Kidney tubule cell (primary cell): ENCODE results near the gene PFKFB4.
A peak's percentile ranks its signal among the peaks of the same experiment; 100 is the strongest.
"Not testable (repeated sequence)": the region's sequence is repeated elsewhere in the genome, so short reads cannot be mapped to it uniquely, and the experiment has no call there.

ENCODE experiments used
- DNase-seq: peaks from one replicate; pipeline ENCODE4 v3.0.0-alpha.2; 2018; ENCODE audit warnings: low spot score

Gene PFKFB4

DNA sequence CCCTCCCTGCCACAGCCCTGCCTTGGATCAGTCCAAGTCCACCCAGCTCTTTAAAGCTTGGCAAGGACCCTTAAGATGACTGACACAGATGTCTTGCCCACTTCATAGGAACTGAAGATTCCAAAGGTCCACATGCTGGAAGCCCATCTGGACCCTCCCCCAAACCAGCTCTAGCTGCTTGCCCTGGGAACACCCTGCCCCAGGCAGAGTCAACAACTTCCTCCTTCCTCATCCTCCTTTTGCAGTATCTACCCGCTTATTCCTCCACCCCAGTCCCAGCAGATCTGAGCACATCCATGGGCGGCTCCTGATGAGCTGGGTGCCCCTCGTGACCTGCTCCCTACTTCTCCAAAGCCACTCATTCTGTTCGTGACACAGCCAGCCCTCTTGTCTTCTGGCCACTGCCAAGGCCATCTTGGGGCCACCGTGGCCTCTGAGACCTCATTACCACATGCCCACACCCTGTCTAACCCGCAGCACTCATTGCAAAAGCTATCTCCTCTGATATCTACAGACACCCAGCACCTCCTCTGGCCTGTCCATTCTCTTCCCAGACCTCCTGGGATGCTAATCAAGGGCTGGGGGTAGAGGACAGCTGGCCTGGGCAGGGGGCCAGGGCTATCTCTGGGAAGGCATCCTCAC, 2.0 kb upstream of the PFKFB4 start:
- no peak for DNase-seq

DNA sequence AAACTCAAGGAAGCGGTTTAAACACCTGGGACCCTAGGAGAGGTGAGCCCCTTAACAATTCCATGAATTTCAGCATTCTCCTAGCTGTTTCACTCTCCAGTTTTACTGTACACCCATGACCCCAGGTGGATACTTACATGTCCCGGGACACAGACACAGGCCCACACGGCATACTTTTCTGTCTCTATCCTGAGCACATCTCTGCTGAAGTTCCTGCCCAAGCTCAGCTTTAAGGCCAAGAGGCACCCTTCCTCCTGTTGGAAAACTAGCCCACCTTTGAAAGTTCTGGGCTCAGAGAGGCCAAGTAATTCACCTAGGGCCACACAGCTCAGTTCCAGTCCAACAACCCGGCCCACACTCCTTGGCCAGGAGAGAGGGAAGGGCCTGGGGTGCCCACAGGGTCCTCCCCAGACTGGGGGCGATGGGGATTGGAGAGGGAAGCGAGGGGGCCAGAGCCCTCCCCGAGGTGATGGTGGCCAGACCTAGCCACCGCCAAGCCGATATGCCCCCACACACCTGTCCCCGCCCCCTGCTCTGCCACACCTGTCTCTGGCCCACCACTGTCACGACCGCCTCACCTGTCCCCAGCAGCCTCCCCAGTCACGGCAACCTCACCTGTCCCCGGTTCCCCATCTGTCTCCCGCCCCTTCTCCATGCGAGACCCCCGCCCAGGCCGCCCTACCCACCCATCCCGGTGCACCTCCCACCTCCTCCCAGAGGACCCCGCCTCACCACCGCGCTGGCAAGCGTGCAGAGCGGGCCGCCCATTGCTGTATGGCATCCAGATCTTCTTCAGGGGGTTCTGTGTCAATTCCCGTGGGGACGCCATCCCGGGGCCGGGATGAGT, 431 bp downstream of the PFKFB4 start:
- no peak for DNase-seq

DNA sequence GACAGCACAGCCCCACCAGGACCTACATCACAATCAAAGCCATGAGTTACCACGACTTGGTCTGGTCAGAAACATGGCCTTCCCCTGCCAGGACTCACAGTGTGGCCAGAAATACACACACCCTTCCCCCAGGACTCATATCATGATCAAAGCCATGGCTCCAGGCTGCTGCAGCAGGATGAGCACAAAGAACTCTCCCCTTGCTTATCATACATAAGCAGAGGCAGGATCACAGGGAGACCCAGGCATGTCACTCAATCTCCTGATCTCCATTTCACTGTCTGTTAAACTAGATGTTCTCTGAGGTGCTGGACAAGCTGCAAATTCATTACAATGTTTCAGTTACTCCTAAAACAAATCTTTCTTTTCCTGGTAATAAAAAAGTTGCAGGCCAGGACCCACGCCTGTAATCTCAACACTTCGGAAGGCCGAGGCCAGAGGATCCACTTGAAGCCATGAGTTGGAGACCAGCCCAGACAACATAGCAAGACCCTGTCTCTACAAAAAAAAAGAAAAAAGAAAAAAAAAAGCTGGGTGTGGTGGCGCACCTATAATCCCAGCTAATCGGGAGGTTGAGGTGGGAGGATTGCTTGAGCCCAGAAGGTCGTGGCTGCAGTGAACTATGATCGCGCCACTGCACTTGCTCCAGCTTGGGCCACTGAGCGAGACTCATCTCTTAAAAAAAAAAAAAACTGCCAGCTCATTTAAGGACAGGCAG, 1.2 kb downstream of the PFKFB4 start:
- DNase-seq: no peak

- peak; percentile 72 for DNase-seq
Observed at GRCh38 chr3:48553886-48554845, 2.4 kb downstream of the PFKFB4 start.

- no peak for DNase-seq
Observed at GRCh38 chr3:48553361-48553760, 3.2 kb downstream of the PFKFB4 start.

DNA sequence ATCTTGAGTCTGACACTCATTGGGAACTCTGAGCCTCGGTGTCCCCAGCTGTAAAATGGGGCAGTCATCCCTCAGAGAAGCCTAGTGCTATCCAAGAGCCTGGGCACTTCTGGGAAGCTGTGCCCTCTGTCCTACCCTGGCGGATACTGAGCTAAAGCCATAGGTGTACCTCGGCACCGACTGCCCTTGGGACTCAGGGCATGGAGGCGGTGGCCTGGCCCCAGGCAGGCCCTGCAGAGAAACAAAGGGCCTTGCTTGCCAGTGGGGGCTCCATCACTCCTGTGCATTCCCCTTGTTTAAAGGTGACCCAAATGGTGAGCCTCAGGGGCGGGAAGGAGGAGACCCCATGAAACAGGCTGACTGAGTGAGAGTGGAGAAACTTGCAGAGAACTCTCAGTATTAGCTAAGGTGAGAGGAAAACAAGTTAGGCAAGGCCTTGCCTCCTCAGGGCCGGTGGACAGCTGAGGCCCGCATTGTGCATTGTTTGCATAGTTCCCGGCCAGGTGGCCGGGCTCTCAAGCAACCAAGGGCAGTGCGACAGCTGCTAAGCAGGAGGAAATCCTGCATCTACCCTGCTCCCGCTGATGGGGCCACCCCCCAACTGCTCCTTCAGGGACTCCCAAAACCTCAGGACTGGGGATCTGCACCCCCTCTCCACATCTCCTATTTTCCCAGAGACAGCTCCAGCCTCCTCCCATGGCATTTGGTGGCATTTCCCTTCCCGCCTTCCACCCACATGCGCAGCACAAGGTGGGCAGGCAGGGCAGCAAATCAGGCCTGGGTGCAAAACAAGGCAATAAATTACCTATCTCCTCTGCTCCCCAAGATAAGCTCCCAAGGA, 4.3 kb downstream of the PFKFB4 start:
- DNase-seq: no peak

DNA sequence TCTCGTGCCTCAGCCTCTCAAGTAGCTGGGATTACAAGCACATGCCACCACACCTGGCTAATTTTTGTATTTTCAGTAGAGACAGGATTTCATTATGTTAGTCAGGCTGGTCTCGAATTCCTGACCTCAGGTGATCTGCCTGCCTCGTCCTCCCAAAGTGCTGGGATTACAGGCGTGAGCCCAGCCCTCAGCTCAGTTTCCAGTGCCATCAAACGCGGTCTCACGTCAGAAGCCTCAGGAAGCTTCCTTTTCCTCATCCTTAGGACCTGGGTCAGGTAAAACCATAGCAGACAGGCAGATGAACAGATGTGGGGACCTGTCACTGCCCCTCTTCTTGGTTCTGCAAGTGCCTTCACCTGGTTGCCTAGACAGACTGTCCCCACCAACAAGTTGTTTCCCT, 5.0 kb downstream of the PFKFB4 start:
- not testable (repeated sequence) for DNase-seq

- peak; percentile 78 for DNase-seq
Observed at GRCh38 chr3:48548729-48549705, 7.6 kb downstream of the PFKFB4 start.

DNA sequence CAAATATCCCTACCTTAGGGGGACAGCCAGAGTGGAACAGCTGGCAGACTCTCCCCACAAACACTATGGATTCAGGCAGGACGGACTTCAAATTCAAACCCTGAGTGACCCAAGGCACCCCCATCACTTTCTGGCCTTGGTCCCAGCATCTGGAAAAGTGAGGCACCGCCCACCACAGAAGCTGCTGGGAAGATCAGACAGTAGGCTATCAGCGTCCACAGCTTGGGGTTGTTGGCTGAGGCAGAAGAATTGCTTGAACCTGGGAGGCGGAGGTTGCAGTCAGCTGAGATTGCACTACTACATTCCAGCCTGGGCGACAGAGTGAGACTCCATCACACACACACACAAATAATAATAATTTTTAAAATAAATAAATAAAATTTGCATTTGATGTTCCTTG, 8.5 kb downstream of the PFKFB4 start:
- no peak for DNase-seq

GRCh38 chr3:48546203-48546829, 10.3 kb downstream of the PFKFB4 start:
- no peak for DNase-seq

- DNase-seq: no peak
Observed at GRCh38 chr3:48544141-48544540, 12.5 kb downstream of the PFKFB4 start.

DNA sequence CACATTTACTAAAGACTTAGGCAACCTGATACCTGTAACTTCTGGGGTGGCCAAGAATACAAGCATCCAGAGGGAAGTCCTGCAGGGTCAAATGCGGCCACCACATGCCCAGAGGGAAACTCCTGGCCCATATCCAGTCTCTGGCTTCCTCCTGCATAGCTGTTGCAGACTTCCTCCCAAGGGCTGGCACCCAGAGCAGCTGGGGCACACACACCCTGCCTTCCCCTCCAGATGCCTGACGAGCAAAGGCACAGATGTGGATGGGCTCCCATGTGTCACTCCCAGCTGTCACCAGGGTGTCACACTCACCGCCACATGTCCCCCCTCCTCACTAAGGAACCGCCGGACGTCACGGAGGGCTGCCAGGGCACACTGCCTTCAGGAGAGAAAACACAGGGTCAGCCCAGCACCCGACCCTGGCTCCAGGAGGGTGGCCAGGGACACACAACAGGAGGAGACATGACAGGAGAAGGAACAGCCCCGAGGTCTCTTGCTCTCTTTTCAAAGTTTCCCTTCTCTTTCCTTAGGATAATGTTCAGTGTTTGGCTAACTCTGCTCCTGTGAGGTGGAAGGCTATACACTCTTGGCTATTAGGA, 13.2 kb downstream of the PFKFB4 start:
- DNase-seq: no peak

GRCh38 chr3:48538451-48538850, 18.2 kb downstream of the PFKFB4 start:
- DNase-seq: no peak

- no peak for DNase-seq
Observed at GRCh38 chr3:48536785-48537184, 19.8 kb downstream of the PFKFB4 start.

DNA sequence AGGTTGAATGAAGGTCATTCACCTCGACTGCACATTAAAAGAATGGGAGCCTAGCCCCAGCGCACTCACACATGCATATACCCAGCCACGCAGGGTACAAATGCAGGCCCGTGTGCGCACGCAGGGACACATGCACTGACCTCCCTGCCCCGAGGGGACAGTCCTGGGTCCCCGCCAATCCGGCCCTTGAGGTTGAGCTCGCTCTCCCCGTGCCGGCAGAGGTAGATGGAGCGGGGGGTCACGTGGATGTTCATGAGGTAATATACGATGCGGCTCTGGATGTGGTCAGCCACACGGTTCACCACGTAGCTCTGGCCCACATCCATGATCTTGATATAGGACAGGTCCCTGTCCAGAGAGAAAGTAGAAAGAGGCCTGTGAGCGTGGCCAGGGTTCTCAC, 20.5 kb downstream of the PFKFB4 start:
- no peak for DNase-seq

DNA sequence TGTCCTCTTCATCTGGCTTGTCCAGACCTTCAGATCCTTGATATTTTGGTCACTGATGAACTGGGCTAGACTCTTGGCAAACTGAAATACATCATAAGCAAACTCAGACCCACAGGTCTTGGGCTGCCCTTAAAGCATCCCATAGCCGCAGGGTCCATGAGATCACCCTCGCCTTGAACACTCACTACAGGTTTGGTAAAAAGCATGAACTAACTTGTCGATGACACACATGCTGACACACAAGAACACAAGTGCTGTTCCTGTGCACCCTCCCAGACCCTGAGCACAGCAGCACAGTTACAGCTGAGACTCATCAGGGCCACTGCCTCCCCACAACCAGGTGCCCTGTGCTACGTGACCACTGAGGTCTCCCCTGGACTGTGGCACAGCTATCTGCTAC, 21.0 kb downstream of the PFKFB4 start:
- no peak for DNase-seq

GRCh38 chr3:48532977-48533337, 23.6 kb downstream of the PFKFB4 start:
- no peak for DNase-seq

- no peak for DNase-seq
Observed at GRCh38 chr3:48532271-48532976, 24.2 kb downstream of the PFKFB4 start.
